Measurements from ENCODE around the gene JPH4.
"Not testable (repeated sequence)": the region's sequence is repeated elsewhere in the genome, so short reads cannot be mapped to it uniquely, and the experiment has no call there.

Gene JPH4

DNA sequence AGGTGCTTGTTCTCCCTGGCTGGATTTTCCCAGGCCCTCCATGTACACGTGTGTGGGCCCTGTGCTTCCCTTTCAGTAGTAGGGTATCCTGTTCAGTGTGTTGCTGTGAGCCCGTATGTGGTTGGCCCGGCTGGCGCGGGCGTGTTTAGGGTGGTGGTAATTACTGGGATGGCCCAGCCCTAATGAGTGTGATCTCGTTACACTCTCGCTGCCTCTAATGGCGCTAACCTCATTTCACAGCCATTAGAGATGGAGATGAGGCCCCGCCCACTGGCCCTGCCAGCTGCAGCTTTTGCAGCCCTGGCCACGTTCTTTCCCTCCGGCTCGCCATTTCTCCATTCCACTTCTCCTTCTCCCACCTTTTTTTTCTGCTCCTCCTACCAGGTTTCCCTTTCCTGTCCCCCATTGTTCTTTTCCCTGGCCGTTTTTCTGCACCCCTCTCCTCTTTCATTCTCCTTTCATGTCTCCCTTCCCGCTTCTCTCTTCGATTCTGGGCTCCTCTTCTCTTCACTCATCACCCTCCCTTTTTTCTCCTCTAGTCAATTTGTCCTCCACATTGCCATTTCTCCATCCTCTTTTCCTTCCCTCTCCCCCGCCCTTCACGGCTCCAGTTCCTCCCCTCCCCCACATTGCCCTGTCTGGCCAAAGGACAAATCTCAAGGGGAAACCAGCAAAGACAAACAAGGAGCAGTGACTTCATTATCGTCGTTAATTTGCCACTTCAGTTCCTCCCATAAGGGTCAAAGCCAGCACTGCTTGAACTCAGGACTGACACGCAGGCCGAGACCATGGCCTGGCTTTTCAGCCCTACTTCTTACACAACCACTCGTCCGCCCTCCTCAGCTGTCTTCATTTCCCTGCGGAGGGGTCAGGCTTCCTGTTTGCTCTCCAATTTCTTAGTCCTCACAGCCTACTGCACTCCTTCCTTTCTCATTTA is 33.8 kb downstream of the JPH4 start:
- peak; percentile 100 for DNase-seq

GRCh38 chr14:23543403-23543802 is 35.2 kb downstream of the JPH4 start:
- no peak for DNase-seq

GRCh38 chr14:23542261-23542660 is 36.3 kb downstream of the JPH4 start:
- no peak for DNase-seq

DNA sequence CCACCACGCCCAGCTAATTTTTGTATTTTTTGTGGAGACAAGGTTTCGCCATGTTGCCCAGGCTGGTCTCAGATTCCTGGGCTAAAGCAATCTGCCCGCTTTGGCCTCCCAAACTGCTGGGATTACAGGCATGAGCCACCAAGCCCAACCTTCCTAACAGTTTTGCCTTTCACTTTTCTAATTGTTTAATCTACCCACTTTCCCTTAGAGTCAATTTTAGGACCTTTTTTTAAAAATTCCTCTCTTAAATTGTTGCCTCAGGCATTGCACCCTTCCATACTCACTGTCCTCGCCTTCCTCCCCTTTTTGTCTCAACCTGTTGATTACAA is 38.5 kb downstream of the JPH4 start:
- no peak for DNase-seq

DNA sequence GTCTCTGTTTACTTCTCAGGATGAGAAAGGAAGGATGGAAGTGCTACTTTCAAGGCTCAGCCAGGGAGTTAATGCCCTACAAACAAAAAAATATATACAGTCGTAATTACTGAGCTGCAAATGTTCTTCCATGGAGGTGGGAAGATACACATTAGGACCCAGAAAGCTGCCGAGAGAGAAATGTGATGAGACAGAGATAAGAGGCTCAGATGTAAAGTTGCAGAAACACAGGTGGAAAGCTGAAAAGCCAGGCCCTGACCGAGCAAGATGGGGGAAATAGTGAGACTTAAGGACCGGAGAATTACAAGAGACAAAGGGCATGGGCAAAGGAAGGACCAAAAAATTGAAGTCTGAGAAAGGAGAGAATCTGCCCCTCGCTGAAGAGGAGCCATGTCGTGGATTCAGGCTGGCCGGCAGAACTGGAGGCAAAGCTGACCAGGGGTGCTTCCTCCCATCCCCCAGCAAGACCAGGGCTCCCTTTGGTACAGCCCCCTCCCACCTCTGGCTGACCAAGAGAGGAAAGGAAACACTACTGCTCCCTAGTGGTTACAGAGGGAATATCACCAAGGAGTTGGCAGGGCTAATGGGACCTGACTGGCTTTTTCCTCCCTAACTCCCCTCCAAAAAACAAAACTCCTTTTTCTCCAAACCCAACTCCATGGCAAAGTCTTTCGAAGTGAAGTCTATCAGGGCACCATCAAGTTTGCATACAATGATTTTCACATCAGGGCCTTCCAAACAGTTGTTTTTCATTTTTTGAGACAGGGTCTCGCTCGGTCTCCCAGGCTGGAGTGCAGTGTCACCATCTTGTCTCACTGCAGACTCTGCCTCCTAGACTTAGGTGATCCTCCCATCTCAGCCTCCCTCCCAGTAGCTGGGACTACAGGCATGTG is 39.1 kb downstream of the JPH4 start:
- DNase-seq, result peak; percentile 98

DNA sequence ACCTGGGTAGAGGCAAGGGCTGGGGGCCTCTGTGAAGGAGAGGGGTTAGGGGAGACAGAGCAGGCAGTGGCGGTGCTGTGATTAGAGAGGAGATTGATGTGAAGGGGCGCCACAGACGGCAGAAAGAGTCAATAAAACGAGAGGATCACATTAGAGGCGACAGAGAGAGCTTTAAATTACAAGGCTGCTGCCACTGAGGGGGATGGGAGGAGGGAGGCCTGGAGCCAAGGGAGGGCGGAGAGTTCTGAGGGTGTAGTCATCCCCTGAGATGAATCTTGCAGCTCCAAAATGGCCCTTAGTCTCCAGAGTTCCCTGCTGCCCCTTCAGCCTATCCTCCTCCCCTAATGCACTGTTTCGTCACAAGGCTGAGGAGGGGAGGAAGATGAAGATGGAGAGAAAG is 39.8 kb downstream of the JPH4 start:
- DNase-seq, result peak; percentile 94

DNA sequence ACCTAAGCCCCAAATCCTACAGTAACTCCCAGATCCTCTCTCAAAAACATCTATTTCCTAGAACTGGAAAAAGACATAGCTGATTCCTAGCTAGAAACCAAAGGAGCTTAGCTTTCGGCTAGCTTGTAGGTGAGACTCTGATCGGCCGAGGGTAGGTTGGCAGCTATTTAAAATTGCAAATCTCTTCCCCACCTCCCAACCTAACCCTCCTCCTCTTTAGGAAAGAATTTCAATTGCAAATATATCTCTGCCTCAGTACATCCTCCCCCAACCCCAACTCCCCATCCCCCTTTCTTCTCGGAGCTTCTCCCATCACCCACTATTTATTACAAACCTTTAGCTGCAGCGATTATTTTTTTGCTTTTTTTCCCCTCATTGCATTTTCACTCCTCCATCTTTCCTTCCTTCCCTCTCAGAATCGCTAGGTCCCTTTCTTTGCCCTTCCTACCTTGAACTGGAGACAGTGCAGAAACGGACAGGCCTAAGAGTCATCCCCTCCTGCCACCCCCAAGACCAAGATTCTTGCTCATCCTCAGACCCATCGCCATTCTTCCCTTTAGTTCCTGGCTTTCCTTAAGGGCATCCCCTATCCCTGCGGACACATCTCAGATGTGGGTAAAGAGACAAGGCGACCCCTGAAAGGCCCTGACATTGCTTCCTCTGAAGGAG is 40.4 kb downstream of the JPH4 start:
- no peak for DNase-seq

- DNase-seq, result no peak
These were observed 41.1 kb downstream of the JPH4 start for GRCh38 chr14:23537351-23538049.

GRCh38 chr14:23536906-23537305 is 41.7 kb downstream of the JPH4 start:
- DNase-seq, result not testable (repeated sequence)

- no peak for DNase-seq
These were observed 42.1 kb downstream of the JPH4 start for GRCh38 chr14:23536494-23536893.

DNA sequence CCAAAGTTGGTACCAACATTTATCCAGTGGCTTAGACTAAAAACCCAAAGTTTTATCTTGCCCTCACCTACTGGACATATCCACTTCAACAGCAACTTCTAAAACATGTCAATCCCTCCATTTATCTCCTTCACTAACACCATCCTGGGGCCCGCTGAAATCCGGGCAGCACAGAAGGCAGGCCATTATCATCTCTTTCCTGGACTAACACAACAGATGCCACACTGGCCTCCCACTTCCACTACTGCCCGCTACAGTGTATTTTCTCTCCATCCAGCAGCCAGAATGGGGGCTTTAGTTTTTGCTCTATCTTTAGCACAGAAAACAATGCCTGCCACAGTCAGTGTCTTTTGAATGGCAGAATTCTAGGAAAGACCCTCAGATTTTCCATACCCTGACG is 42.6 kb downstream of the JPH4 start:
- DNase-seq, result no peak

DNA sequence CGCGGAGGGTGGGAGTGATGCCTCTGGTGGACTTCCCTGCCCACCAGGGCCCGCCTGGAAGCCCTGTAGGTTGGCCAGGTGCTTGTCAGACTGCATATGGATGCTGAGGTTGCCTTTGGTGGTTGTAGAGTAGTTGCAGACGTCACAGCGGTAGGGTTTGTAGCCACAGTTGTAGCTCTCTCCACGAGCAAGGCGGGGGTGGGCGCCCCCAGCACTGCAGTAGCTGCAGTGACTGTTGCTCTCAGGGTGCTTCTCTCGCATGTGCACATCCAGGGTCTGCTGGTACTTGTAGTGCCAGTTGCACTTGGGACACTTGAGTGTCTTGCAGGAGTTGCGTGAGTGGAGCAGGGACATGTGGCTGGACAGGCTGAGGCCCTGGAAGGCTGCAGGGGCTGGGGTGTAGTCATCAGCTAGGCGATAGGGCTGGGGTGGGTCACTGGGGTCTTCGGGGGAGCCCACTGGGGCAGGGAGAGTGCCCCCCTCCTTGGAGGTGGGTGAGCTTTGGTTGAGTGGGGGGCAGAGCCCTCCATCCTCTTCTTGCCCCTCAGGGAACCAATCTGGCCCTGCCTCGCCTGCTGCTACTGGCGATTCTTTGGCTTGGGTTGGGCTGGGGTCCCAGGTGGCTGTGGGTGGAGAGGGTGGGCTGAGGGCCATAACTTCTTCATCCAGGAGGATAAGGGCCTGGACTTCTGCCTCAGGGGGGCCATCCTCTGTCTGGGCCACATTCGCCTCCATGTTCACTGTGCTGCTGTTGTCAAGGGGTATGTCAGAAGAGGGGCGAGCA is 44.7 kb downstream of the JPH4 start:
- DNase-seq, result no peak

GRCh38 chr14:23532658-23533057 is 45.9 kb downstream of the JPH4 start:
- no peak for DNase-seq

DNA sequence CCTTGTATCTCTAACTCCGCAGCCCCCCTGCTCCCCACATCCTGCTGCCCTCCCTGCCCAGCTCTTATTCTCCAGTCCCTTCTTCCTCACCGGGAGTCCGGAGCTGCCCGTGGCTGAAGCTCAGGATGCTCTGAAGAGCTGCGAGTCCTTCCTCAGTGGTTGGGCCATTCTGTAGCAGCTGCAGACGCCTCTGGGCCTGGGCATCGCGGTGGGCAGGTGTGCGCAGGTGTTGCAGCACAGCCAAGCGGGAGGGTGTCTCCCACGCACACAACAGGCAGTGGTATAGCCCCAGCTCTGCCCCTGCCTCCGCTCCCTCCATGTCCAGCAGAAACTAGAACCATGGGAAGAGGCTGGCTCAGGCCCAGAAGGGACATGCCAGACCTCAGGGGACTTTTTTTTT is 47.2 kb downstream of the JPH4 start:
- DNase-seq, result no peak

DNA sequence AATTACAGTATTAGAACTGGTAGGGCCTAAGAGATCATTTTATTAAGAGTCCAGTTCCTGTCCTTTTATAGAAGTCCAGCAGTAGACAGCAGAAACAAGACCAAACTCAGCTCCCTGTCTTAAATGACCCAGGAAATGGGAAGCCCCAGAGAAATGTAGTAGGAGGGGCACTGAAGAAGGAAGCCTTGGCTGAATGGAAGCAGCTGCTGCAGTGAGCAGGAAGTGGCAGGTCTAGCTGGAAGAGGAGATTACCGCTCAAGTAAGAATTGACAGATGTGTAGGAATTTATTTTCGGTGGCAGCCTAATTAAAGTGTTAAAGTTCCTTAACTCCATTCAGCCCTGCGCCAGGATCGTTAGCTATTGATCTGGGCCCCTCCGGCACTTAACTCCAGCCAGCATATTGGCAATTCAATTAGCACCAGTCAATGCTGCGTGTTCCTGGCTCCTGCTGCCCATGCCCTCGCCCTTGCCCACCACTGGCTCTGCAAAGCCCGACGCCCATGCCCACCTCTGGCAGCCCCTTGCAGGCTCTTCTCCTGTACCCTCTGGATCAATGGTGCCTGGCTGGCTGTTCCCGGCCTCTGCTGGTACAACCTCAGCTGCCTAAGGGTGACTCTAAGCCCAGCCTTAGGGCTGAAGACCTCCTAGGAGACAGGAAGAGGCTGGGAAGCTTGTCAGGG is 48.1 kb downstream of the JPH4 start:
- DNase-seq, result peak; percentile 98

DNA sequence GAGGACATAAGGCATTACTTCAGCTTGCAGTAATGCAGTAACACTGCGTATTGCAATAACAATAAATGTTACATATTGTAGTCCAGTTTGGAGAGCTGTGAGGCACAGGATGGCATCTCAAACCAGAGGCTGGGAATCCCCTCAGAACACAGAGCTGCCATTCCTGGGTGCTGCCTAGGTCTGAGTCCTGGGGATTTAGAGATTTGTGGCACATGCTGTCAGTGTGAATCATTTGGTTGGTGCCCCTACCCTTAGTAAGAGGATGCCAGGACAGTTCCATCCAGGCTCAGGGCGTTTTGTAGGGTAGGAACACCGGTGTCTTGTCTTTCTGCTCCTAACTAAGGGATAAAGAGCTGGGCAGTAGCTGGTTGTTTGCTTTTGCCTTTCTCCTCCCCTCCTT is 49.6 kb downstream of the JPH4 start:
- no peak for DNase-seq

DNA sequence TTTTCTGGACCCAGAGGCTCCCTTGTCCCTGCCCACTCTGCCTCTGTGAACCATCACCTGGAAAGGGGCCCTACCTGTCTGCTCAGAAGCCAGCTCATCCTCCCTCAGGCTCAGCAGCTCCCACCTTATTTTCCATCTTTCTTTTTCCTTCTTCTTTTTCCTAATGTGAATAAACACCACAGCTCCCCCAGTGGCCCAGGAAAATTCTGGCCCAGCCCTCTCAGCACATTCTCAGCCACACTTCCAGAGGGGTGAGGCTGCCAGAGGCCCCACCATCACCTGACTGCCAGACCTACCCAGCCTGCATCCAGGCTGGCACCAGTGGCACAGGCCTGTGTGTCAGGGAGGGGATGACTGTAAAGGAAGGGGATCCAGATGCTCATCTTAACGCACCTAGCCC is 50.0 kb downstream of the JPH4 start:
- DNase-seq, result no peak

DNA sequence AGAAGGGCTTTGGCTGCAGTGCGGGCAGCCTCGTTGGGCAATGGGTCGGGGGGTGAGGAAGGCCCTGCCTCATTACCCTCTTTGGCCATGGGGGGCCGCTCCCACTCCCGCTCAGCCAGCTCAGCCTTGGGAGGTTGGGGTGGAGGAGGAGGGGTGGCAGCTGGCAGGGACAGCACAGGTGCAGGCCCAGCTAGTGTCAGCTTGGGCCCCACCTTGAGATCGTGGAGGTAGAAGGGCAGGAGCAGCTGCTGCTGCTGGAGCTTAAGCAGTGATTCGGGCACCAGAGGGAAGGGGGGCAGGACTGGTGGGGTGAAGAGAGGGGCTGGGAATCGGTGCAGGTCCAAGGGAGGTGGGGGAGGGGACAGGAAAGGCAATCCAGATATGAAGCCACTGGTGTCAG is 53.0 kb downstream of the JPH4 start:
- no peak for DNase-seq

GRCh38 chr14:23524954-23525353 is 53.6 kb downstream of the JPH4 start:
- no peak for DNase-seq

GRCh38 chr14:23523229-23524016 is 55.2 kb downstream of the JPH4 start:
- DNase-seq, result no peak
